HG03097 (cell line): Measurements from ENCODE around the gene TNNI3K.
A peak's percentile ranks its signal among the peaks of the same experiment; 100 is the strongest.

Experiments used
- ATAC-seq: cut with Tn5 transposase; IDR thresholded peaks from one replicate; pipeline ENCODE4 v1.9.1; 2021; ENCODE audit not compliant: unreplicated experiment, low FRiP score

Gene TNNI3K

GRCh38 chr1:74429580-74429979 lies 194.4 kb downstream of the TNNI3K start:
- no peak for ATAC-seq

- no peak for ATAC-seq
Measured at GRCh38 chr1:74430342-74430934, 195.3 kb downstream of the TNNI3K start.

GRCh38 chr1:74431531-74431930 lies 196.3 kb downstream of the TNNI3K start:
- ATAC-seq: no peak

GRCh38 chr1:74432325-74432724 lies 197.1 kb downstream of the TNNI3K start:
- no peak for ATAC-seq

DNA sequence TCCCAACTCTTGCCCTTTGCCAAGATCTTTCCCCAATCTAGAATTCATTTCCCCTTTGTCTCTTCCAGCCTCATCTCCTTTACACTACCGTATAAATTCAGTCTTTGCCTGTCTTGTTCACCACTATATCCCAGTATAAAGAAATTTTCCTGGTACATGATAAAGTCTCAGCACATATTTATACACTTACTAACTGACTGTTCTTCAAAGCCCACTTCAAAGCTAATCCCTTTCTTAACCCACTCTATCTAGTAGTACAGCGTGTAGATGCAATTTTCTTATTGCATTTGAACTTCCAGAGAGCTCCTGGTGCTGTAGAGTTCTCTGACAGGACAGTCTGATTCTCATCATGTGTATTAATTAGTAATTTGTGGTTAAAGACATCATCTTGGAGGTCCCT lies 199.1 kb downstream of the TNNI3K start:
- ATAC-seq: no peak

- no peak for ATAC-seq
Measured at GRCh38 chr1:74436078-74436477, 200.9 kb downstream of the TNNI3K start.

GRCh38 chr1:74437035-74437434 lies 201.8 kb downstream of the TNNI3K start:
- ATAC-seq: no peak

- no peak for ATAC-seq
Measured at GRCh38 chr1:74452035-74452434, 216.8 kb downstream of the TNNI3K start.

DNA sequence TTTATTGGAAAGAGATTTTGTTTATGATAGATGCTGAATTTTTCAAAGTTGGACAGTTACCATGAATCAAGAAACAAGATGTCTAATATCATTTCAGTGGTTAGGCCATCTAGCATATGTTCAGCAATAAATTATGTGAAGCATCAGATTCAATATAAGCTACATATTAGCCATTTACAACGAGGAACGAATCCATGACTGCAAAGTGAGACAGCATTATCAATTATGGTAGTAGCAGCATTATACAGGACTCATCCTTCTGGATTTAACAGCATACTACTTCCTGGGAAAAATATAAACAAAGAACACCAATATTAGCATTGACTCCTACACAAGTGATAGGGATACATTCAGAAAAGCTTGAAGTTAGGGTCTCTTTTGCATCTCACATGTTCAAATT lies 218.1 kb downstream of the TNNI3K start:
- ATAC-seq: no peak

DNA sequence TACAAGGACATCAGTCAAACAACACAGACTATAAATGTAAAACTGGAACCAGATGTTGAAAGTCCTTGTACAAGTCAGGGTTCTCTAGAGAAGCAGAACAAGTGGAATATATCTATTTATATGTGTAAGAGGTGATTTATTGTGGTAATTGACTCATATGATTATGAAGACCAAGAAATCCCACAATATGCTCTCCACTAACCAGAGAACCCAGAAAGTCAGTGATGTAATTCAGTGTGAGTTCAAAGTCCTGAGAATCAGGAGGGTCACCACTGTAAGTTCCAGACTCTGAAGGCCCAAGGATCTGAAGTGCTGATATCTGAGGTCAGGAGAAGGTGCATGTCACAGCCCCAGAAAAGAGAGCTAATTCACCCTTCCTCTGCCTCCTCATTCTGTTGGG lies 220.2 kb downstream of the TNNI3K start:
- ATAC-seq: no peak

DNA sequence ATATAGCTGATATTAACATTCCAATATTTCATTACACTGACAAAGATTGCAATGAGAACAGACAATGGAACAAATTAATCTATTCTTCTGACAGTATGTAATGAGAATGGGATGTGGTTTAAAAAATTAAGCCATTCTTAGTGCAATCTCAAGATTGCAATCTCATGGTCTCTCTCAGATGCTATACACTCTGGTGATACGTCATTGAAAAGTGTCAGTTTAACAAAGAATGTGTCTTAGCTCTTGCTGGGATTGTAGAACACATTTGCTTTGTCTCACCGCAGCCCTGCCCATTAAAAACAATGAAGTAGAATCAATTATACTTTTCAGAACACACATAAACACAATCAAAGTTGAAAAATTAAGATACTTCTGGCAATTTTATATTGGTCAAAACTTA lies 222.1 kb downstream of the TNNI3K start:
- ATAC-seq: no peak

- peak; percentile 81 for ATAC-seq
Measured at GRCh38 chr1:74463333-74463988, 228.3 kb downstream of the TNNI3K start.

GRCh38 chr1:74464037-74464436 lies 228.8 kb downstream of the TNNI3K start:
- no peak for ATAC-seq

DNA sequence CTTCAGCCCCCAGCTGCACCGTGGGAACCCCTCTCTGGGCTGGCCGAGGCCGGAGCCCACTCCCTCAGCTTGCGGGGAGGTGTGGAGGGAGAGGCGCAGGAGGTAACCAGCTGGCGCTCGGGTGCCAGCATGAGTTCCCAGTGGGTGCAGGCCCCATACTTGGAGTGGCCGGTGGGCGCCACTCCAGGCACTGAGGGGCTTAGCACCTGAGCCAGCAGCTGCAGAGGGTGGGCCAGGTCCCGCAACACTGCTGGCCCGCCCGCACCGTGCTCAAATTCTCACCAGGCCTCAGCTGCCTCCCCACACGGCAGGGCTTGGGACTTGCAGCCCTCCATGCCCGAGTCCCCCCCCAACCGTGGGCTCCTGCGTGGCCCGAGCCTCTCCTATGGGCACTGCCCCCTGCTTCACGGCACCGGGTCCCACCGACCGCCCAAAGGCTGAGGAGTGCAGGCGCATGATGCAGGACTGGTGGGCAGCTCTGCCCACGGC lies 230.1 kb downstream of the TNNI3K start:
- no peak for ATAC-seq

DNA sequence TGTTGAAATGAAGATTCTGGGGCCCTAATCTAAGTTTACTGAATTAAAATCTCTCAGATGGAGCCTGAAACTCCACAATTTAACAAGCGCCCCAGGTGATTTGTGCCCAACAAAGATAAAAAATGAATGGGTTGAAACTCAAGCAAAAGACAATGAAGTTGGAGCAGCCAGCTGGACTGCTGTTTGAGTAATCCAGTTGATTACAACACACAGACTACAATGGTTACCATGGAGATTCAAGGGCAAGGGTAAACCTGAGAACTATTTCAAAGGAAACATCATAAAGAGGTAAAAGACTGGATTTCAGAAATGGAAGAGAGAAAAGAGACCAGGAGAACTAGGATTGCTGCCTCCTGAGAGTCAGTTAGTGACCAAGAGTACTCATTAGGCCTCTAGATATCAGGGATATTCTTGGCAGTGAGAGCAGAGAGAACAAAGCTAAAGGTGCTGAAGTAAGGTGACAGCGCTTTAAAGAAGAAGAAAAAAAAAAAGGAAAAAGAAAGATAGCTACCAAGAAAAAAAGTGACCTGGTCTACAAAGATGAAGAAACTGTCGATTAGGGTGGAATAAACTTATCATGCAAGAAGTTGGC lies 232.7 kb downstream of the TNNI3K start:
- no peak for ATAC-seq

DNA sequence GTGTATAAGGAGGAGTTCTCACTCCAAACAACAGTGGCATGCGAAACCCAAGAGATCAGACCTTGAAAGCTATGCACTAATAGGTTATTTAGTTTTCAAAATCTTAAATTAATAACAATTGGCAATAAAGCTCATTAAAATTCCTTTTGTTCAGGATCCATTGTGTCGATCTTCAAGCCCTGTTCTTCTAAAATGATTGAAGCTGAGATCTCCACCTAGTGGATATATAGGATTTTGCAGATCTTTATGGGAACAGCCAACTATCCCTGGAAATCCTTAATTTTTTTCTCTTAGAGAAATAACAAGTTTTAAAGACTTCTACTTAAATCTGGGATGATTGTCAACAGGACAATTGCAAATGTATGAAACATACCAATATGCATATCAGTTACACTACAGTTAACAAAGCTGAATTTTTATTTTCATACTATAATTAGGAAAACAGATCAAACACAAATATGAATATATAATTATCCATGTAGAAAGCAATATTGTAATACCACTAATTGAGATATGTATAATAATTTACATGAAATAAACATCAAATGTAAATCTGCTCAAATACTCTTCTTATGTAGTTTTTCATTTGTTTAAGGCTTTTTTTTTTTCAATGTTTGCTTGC lies 233.9 kb downstream of the TNNI3K start:
- no peak for ATAC-seq

DNA sequence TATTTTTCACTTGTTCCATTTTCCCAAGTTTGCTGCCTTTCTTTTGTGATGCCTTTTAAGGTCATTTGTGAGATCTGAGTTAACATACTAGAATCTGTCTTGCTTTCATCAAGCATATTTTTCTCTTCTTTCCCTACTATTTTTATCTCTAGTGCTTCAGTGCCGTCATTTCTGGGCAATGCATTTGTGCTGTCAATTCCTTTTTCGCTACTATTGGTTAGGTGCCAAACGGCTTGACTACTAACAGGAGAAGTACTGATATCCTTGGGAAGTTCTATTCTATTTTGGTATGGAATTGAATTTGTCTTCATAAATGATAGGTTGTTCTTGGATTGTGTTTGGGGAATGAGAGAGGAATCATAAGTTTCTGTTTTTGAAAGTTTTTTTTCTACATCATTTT lies 235.1 kb downstream of the TNNI3K start:
- no peak for ATAC-seq

DNA sequence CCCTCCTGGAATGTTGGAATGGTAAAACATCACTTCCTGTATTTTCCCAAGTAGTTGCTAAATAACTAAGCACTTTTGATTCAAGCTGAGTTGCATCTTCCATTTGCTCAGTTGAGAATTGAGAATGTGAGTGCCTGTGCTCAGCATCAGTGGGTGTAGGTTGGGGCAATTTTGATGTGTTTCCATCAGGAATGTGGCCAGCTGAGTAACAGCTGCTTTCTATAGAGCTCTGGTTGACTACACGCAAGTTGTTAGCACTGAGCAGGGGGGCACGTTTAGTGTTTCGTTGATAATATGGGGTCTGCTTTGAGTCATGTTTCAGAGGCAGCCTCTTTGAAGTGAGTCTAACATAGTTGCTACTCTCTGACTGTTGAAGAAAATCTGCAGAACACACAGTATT lies 235.7 kb downstream of the TNNI3K start:
- ATAC-seq: no peak

GRCh38 chr1:74471470-74471869 lies 236.3 kb downstream of the TNNI3K start:
- no peak for ATAC-seq

DNA sequence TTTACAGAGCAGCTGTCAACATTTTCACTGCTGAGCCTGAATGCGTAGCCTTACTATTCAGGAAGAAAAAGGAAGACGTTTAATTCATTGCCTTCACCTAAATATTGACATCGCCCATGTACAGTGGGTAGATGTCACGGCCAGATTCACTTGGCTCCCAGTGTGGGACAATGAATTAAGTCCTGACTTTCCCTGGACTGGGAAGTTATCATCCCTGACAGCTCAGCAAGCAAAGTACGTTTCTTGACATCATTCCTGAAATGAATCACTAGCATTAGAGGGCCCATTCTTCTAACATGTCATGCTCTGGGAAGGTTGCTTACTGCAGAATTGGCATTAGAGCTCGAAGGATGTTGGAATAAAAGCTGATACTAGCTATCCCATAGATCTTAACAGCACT lies 239.4 kb downstream of the TNNI3K start:
- ATAC-seq: no peak

GRCh38 chr1:74478979-74479378 lies 243.8 kb downstream of the TNNI3K start:
- no peak for ATAC-seq

DNA sequence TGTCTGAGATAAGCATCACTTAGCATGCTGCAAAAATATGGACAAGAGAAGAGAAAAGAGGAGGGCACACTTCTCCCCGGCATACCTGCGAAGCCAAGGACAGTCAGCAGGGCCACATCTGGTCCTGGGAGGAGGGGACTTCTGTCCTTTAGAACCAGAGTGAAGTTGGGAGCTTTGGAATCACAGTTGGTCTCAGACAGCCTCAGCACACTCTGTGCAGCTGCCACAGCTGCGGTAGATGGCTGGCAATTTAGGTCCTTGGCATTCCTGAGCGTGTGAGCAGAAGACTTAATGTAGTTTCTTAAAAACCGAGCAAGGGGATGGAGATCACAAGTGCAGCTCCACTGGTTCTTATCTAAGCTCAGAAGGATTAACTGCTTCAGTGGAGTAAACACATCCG lies 244.9 kb downstream of the TNNI3K start:
- no peak for ATAC-seq
